ENCODE measurements around the gene PLEKHG4. TPM values are rescaled to one million over a fixed set of nuclear protein-coding genes. Genes with fewer than 3 reads are reported as not detected.

PLEKHG4 gene
- total and polyA plus RNA-seq, 12 donors = 4.1 to 48.7 (median 11.2) TPM

DNA sequence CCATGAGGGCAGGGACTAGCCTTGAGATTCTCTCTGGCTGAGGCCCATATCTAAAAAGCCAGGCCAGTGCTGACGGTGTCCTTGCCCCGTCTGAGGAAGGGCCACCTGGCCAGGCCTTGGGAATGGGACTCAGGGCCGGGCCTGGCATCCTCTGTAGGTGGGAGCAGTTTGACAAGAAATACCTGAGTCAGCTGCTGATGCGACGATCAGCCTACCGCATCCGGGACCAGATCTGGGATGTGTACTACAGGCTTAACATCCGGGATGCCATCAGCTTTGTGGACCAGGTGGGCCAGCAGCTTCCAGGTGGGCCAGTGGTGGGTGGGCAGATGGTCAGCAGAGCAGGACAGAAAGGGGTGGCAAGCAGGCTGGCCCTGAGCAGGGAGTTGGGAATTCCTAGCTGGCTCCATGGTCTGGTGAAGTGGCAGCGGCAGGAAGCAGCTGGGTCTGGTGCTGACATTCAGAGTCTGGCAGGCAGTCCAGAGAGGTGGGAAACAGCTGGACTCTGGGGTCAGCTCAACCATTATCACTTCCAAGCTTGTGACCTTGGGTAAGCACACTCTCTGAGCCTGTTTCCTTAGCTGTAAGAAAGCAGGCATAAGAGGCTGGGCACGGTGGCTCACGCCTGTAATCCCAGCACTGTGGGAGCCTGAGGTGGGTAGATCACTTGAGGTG is 21.0 kb upstream of the PLEKHG4 start:
- intact Hi-C loops (cut with DNase I) = no loop called here

DNA sequence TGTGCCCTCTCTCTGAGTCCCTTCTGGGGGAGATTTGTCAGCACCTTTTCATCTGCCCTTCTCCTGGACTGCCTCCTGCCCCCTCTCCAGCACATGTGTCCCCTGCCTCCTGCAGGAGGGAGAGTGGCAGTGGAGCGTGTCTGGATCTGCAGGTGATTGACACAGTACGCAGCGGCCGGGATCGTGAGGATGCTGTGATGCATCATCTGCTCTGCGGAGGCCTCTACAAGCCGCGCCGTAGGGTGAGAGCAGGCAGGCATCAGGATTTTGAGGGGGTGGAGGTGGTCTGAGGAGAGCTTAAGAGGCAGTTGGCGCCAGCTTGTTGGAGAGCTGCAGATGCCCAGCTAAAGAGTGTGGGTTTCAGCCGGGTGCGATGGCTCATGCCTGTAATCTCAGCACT is 19.6 kb upstream of the PLEKHG4 start:
- no peak overlapping the region for H3K4me3 ChIP-seq

More for the DNA sequence above, 21.0 kb upstream of the PLEKHG4 start:
- no peaks in the 10 kb centered on the region for H3K4me1 ChIP-seq (replicated peaks in 1 of 2)
- H3K36me3 ChIP-seq (replicated peaks in 1 of 2) = no peaks in the 10 kb centered on the region
- WGBS, 4 donors = 59 to 89% (median 63%) methylated on average over 3 to 11 of the region's 11 CpGs
- H3K4me3 ChIP-seq = no peak overlapping the region
- no peak overlapping the region for H3K27ac ChIP-seq
- DNase-seq = peak in 2 of 7 donors; percentile 17 to 39
- H3K27me3 ChIP-seq = peaks cover 3% of the 10 kb centered on the region
- TF ChIP-seq, protein P1, sequence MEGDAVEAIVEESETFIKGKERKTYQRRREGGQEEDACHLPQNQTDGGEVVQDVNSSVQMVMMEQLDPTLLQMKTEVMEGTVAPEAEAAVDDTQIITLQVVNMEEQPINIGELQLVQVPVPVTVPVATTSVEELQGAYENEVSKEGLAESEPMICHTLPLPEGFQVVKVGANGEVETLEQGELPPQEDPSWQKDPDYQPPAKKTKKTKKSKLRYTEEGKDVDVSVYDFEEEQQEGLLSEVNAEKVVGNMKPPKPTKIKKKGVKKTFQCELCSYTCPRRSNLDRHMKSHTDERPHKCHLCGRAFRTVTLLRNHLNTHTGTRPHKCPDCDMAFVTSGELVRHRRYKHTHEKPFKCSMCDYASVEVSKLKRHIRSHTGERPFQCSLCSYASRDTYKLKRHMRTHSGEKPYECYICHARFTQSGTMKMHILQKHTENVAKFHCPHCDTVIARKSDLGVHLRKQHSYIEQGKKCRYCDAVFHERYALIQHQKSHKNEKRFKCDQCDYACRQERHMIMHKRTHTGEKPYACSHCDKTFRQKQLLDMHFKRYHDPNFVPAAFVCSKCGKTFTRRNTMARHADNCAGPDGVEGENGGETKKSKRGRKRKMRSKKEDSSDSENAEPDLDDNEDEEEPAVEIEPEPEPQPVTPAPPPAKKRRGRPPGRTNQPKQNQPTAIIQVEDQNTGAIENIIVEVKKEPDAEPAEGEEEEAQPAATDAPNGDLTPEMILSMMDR (IDR thresholded peaks at IDR 0.05) = no peak
- TF ChIP-seq POLR2A (IDR thresholded peaks at IDR 0.05) = no peak
- no peaks in the 10 kb centered on the region for H3K9me3 ChIP-seq (replicated peaks in 1 of 3)

DNA sequence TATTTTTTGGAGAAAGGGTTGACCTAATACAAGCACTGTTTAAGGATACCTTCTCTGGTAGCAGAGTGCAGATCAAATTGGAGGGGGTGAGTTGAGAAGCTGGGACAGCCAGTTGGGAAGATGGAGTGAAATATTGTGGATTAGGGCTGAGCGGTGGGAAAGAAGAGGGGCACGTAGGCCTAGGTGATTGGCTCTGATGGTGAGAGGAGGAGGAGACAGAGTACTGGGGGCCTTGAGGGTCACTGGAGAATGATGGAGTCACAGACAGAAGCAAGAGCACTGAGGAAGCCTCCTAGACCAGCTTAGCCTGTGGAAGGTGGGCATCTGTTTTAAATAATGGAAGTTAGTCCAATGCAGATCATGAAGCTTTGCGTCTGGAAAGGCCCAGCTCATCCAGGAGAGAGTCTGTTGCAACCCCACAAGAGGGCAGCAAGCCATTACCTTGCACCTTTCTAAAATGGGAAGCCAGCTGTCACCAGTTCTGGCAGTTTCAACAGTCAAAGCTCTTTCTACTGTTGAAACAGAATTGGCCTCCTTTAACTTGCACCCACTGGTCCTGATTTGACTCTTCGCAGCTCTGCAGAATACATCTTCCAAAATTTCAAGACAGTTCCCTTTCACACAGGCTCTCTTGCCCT is 18.8 kb upstream of the PLEKHG4 start:
- peak in 5 of 7 donors; percentile 42 to 66 (median 59) for DNase-seq
- H3K27ac ChIP-seq = no peak overlapping the region
- 76 to 86% (median 80%) methylated on average over 4 of the region's 4 CpGs for WGBS, 4 donors
- H3K36me3 ChIP-seq (replicated peaks in 1 of 2) = no peaks in the 10 kb centered on the region
- no peak overlapping the region for H3K4me3 ChIP-seq
- TF ChIP-seq POLR2A (IDR thresholded peaks at IDR 0.05) = no peak
- TF ChIP-seq, protein P1 (IDR thresholded peaks at IDR 0.05) = peak; percentile 19 to 56 (median 48)
- H3K27me3 ChIP-seq = peaks cover 5% of the 10 kb centered on the region
- no peaks in the 10 kb centered on the region for H3K4me1 ChIP-seq (replicated peaks in 1 of 2)
- no peaks in the 10 kb centered on the region for H3K9me3 ChIP-seq (replicated peaks in 1 of 3)
- intact Hi-C loops (cut with DNase I) = no loop called here

More for the DNA sequence above, 19.6 kb upstream of the PLEKHG4 start:
- Histone ChIP-seq H3K9me3 (replicated peaks in 1 of 3) (no peaks in the 10 kb centered on the region), H3K27ac (no peak overlapping the region), H3K36me3 (replicated peaks in 1 of 2) (no peaks in the 10 kb centered on the region), H3K4me1 (replicated peaks in 1 of 2) (no peaks in the 10 kb centered on the region), H3K27me3 (peaks cover 5% of the 10 kb centered on the region)
- 83 to 90% (median 88%) methylated on average over 10 to 12 of the region's 12 CpGs for WGBS, 4 donors
- no peak for TF ChIP-seq POLR2A (IDR thresholded peaks at IDR 0.05)
- TF ChIP-seq, protein P1 (IDR thresholded peaks at IDR 0.05) = no peak
- intact Hi-C loops (cut with DNase I) = no loop called here
- no peak for DNase-seq

DNA sequence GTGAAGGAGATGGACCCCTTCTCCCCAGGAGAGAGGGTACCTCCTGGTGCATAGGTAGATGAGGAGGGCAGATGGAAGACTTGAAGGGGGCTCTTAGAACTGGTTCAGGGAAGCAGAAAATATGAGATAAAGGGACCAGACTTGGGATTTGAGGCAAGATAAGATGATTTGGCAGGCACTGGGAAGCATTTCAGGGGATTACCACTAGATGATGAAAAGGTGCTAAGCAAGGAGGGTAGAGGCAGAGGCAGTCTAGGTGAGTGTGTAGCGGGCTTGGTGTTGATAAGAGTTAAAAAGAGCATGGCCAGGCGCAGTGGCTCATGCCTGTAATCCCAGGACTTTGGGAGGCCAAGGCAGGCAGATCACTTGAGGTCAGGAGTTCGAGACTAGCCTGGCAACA is 16.1 kb upstream of the PLEKHG4 start:
- no peaks in the 10 kb centered on the region for H3K9me3 ChIP-seq (replicated peaks in 1 of 3)
- H3K27me3 ChIP-seq = peaks cover 5% of the 10 kb centered on the region
- 74 to 94% (median 88%) methylated on average over 3 of the region's 3 CpGs for whole genome bisulfite sequencing, 4 donors
- no peaks in the 10 kb centered on the region for H3K4me1 ChIP-seq (replicated peaks in 1 of 2)
- intact Hi-C loops (cut with DNase I) = no loop called here
- H3K27ac ChIP-seq = no peak overlapping the region
- H3K4me3 ChIP-seq = no peak overlapping the region
- DNase-seq = peak in 1 of 7 donors; percentile 1
- no peaks in the 10 kb centered on the region for H3K36me3 ChIP-seq (replicated peaks in 1 of 2)
- TF ChIP-seq POLR2A (IDR thresholded peaks at IDR 0.05) = no peak
- TF ChIP-seq, protein P1 (IDR thresholded peaks at IDR 0.05) = no peak
